Choroid plexus epithelial cell (primary cell): ENCODE measurements around the gene SLC16A11.
"Not testable (repeated sequence)": the region's sequence is repeated elsewhere in the genome, so short reads cannot be mapped to it uniquely, and the experiment has no call there.

Experiments used
- DNase-seq: peaks from one replicate; pipeline ENCODE4 v3.0.0-alpha.2; 2010; ENCODE audit warnings: low read depth
- H3K4me3 ChIP-seq: 2 replicates; pipeline ENCODE4 v1.5.1; 2011; ENCODE audit warnings: low read depth, mild to moderate bottlenecking, control low read depth, low read length, moderate library complexity
- CTCF ChIP-seq: conservative IDR thresholded peaks from 2 replicates; pipeline ENCODE4 v1.5.1; 2011; ENCODE audit warnings: low read depth, mild to moderate bottlenecking, control low read depth, inconsistent platforms, low read length, moderate library complexity

The SLC16A11 gene

GRCh38 chr17:7043497-7044198 is at the start of gene SLC16A11:
Gene SLC16A11, minus strand, starts transcription at chr17:7044092. Its CDS starts 579 bp downstream, at chr17:7043513.
- H3K4me3 ChIP-seq = peak within 1 kb of the TSS; percentile 53
- peak; percentile 84 for DNase-seq
- no peak for TF ChIP-seq CTCF

- H3K4me3 ChIP-seq, DNase-seq: not testable (repeated sequence)
These were observed 47.6 kb upstream of the SLC16A11 start for GRCh38 chr17:7091311-7092005.

GRCh38 chr17:7089570-7089969 is 45.7 kb upstream of the SLC16A11 start:
- DNase-seq, H3K4me3 ChIP-seq: not testable (repeated sequence)

GRCh38 chr17:7088442-7088841 is 44.5 kb upstream of the SLC16A11 start:
- not testable (repeated sequence) for DNase-seq, H3K4me3 ChIP-seq

GRCh38 chr17:7084088-7084487 is 40.2 kb upstream of the SLC16A11 start:
- no peak for TF ChIP-seq CTCF
- peak; percentile 24 for DNase-seq
- no peak overlapping the region for H3K4me3 ChIP-seq

GRCh38 chr17:7083592-7083991 is 39.7 kb upstream of the SLC16A11 start:
- DNase-seq = peak; percentile 13
- H3K4me3 ChIP-seq = no peak overlapping the region
- TF ChIP-seq CTCF = no peak

- no peak for DNase-seq
- no peak for TF ChIP-seq CTCF
- no peak overlapping the region for H3K4me3 ChIP-seq
These were observed 37.6 kb upstream of the SLC16A11 start for GRCh38 chr17:7081341-7082062.

- DNase-seq = no peak
- H3K4me3 ChIP-seq = no peak overlapping the region
- TF ChIP-seq CTCF = no peak
These were observed 36.7 kb upstream of the SLC16A11 start for GRCh38 chr17:7080456-7081041.
